CD4-positive, alpha-beta memory T cell (primary cell): ENCODE measurements around the gene HELLS. TPM values are rescaled to one million over a fixed set of nuclear protein-coding genes. Genes with fewer than 3 reads are reported as not detected.

Source experiments
- CTCF ChIA-PET: fragments of 350-600 bp; sonication (Branson Sonifier 250); formaldehyde crosslinking; loops from one replicate; lab custom pipeline; 2021; ENCODE audit warnings: inconsistent platforms; ENCODE audit not compliant: partially characterized antibody; lab: Charles Lee
- POLR2A ChIA-PET: fragments of 350-600 bp; sonication (Branson Sonifier 250); formaldehyde crosslinking; loops from one replicate; lab custom pipeline; 2021; ENCODE audit not compliant: partially characterized antibody; lab: Charles Lee
- DNase-seq, 5 donors: peaks; one replicate each; pipeline versions ENCODE4 v3.0.0 to v3.0.0-alpha.2; 2020 to 2022; ENCODE audit warnings: mixed read lengths in 1 of 5
- H3K27ac ChIP-seq: one replicate; pipeline ENCODE4 v1.7.0; 2013; ENCODE audit warnings: low read depth, low read length
- H3K27me3 ChIP-seq: 2 replicates; pipeline ENCODE4 v1.7.0; 2013; ENCODE audit warnings: mild to moderate bottlenecking, low read length, moderate library complexity; ENCODE audit not compliant: insufficient read depth
- H3K36me3 ChIP-seq: 2 replicates; pipeline ENCODE4 v1.7.0; 2013; ENCODE audit warnings: mild to moderate bottlenecking, low read length, moderate library complexity; ENCODE audit not compliant: insufficient read depth
- H3K4me1 ChIP-seq: 2 replicates; pipeline ENCODE4 v1.7.0; 2013; ENCODE audit warnings: mild to moderate bottlenecking, low read length, moderate library complexity; ENCODE audit not compliant: insufficient read depth
- H3K4me3 ChIP-seq, 2 donors: one replicate each; pipeline ENCODE4 v1.7.0; 2013; ENCODE audit warnings: low read length in 2 of 2, mild to moderate bottlenecking in 1 of 2
- H3K9me3 ChIP-seq, 2 donors: one replicate each; pipeline ENCODE4 v1.7.0; 2013; ENCODE audit warnings: low read length in 2 of 2, control low read depth in 1 of 2; ENCODE audit not compliant: control insufficient read depth in 1 of 2
- H3K27ac Mint-ChIP-seq, 7 donors: one replicate each; pipeline ENCODE4 v1.8.0; 2020 to 2021; ENCODE audit warnings: mixed read lengths in 7 of 7, mild to moderate bottlenecking in 6 of 7, inconsistent platforms in 3 of 7, moderate library complexity in 3 of 7
- H3K27me3 Mint-ChIP-seq, 2 donors: one replicate each; pipeline ENCODE4 v1.8.0; 2020 to 2021; ENCODE audit warnings: mixed read lengths in 2 of 2
- H3K36me3 Mint-ChIP-seq, 2 donors: one replicate each; pipeline ENCODE4 v1.8.0; 2020 to 2021; ENCODE audit warnings: mixed read lengths in 2 of 2, inconsistent platforms in 1 of 2, mild to moderate bottlenecking in 1 of 2
- H3K4me1 Mint-ChIP-seq, 4 donors: one replicate each; pipeline ENCODE4 v1.8.0; 2020 to 2021; ENCODE audit warnings: mixed read lengths in 4 of 4, mild to moderate bottlenecking in 1 of 4
- H3K4me3 Mint-ChIP-seq, 8 donors: one replicate each; pipeline ENCODE4 v1.8.0; 2020 to 2021; ENCODE audit warnings: mixed read lengths in 8 of 8, mild to moderate bottlenecking in 7 of 8, moderate library complexity in 6 of 8, inconsistent platforms in 3 of 8
- H3K9me3 Mint-ChIP-seq, 8 donors: one replicate each; pipeline ENCODE4 v1.8.0; 2020 to 2021; ENCODE audit warnings: mixed read lengths in 8 of 8, mild to moderate bottlenecking in 5 of 8, inconsistent platforms in 3 of 8, moderate library complexity in 1 of 8
- intact Hi-C: fragments of 100-400 bp; cut with micrococcal nuclease; formaldehyde crosslinking; loops from one replicate; pipeline ENCODE4 v1.15.1; 2023
- polyA plus RNA-seq, 2 donors: library from polyadenylated mRNA; unstranded; fragments of 300-500 nt; fragmentation: Illumina TruSeq; gene quantifications; one replicate each; pipeline ENCODE4 v1.2.3, GENCODE V29; 2021
- total RNA-seq, 2 experiments: library from RNA; stranded (reverse); gene quantifications; one replicate each; pipeline ENCODE4 v1.2.3, GENCODE V29; 2021

HELLS gene
- total and polyA plus RNA-seq, 4 experiments from 2014 or later, result 3.0 to 16.3 (median 13.1) TPM

GRCh38 chr10:94644352-94644751, 98.8 kb downstream of the HELLS start:
- Mint-ChIP-seq H3K27me3 (no peaks in the 10 kb centered on the region), H3K36me3 (no peaks in the 10 kb centered on the region), H3K4me3 (no peak overlapping the region), H3K27ac (no peak overlapping the region), H3K4me1 (no peaks in the 10 kb centered on the region), H3K9me3 (peaks cover 0 to 8% (median 2%) of the 10 kb centered on the region in 8 donors)
- POLR2A ChIA-PET, result no interaction called here
- CTCF ChIA-PET, result no interaction called here
- H3K36me3 ChIP-seq, result no peaks in the 10 kb centered on the region
- intact Hi-C loops, result no loop called here
- no peak overlapping the region for H3K27ac ChIP-seq
- no peaks in the 10 kb centered on the region for H3K4me1 ChIP-seq
- no peak overlapping the region for H3K4me3 ChIP-seq
- DNase-seq, result no peak
- H3K9me3 ChIP-seq, result no peaks in the 10 kb centered on the region
- no peaks in the 10 kb centered on the region for H3K27me3 ChIP-seq

GRCh38 chr10:94645285-94645684, 99.7 kb downstream of the HELLS start:
- Mint-ChIP-seq H3K27me3 (no peaks in the 10 kb centered on the region), H3K36me3 (no peaks in the 10 kb centered on the region), H3K27ac (no peak overlapping the region), H3K4me3 (no peak overlapping the region), H3K4me1 (no peaks in the 10 kb centered on the region), H3K9me3 (peaks cover 0 to 6% (median 0%) of the 10 kb centered on the region in 8 donors)
- no peak for DNase-seq
- Histone ChIP-seq H3K9me3 (no peaks in the 10 kb centered on the region), H3K27ac (no peak overlapping the region), H3K4me3 (no peak overlapping the region), H3K36me3 (no peaks in the 10 kb centered on the region), H3K27me3 (no peaks in the 10 kb centered on the region), H3K4me1 (no peaks in the 10 kb centered on the region)
- intact Hi-C loops, result no loop called here
- CTCF ChIA-PET, result no interaction called here
- POLR2A ChIA-PET, result no interaction called here

Other genes with a start within 250 kb of the HELLS start
- gene NOC3L, start 182.8 kb upstream of the HELLS start, total RNA-seq, result 10 to 100 TPM; 21.8 to 22.5 TPM
- gene NOC3L, start 182.8 kb upstream of the HELLS start, polyA plus RNA-seq, result 10 to 100 TPM in 1 of 2 donors, 1 to 10 TPM in 1; 6.2 to 15.8 TPM
- gene TBC1D12, start 143.2 kb upstream of the HELLS start, total RNA-seq, result under 1 TPM; 0.30 to 0.96 TPM
- gene TBC1D12, start 143.2 kb upstream of the HELLS start, polyA plus RNA-seq, result not detected
- gene CYP2C18, start 137.9 kb downstream of the HELLS start, total RNA-seq, result not detected
- gene CYP2C18, start 137.9 kb downstream of the HELLS start, polyA plus RNA-seq, result not detected
- under 1 TPM in 1 of 2 experiments, not detected in 1; 0.22 TPM for gene CYP2C19, start 216.9 kb downstream of the HELLS start, total RNA-seq
- gene CYP2C19, start 216.9 kb downstream of the HELLS start, polyA plus RNA-seq, result not detected